GM21360 (cell line): ENCODE measurements around the gene ZSWIM4.

Source experiments
- ATAC-seq: cut with Tn5 transposase; IDR thresholded peaks from one replicate; pipeline ENCODE4 v1.9.1; 2021; ENCODE audit warnings: mild to moderate bottlenecking, moderate library complexity; ENCODE audit not compliant: unreplicated experiment

Gene ZSWIM4

GRCh38 chr19:13830741-13831536, 35.7 kb downstream of the ZSWIM4 start:
- no peak for ATAC-seq

- no peak for ATAC-seq
Observed at GRCh38 chr19:13831537-13832467, 36.6 kb downstream of the ZSWIM4 start.

- peak; percentile 68 for ATAC-seq
Observed at GRCh38 chr19:13833330-13834243, 38.3 kb downstream of the ZSWIM4 start.

DNA sequence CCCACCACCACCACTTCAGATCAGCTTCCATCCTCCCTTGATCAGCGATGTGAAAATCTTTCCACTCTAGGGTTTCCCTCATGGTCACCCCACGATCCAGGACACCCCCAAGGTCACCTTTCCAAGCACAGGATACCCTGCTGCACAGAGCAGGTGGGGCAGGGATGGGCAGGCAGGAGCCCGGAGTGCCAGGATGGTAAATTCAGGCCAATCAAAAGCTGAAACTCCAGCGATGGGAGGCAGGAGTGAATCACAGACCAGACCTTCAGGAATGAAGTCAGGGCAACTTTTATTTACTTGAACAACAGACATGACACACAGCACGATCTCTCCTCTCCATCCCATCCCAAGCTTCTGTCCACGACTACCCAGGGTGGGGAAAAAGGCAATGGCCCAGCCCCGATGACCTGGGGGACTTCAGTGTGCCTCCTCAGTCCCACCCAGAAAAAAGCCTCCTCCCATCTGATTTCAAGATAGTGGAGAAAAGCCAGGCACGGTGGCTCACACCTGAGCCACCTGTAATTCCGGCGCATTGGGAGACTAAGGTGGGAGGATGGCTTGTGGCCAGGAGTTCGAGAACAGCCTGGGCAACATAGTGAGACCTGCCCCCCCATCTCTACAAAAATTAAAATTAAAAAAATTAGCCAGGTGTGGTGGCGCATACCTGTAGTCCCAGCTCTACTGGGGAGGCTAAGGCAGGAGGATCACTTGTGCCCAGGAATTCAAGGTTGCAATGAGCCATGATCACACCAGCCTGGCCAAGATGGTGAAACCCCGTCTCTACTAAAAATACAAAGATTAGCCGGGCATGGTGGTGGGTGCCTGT, 39.2 kb downstream of the ZSWIM4 start:
- no peak for ATAC-seq

- ATAC-seq: no peak
Observed at GRCh38 chr19:13835791-13836723, 40.8 kb downstream of the ZSWIM4 start.

- ATAC-seq: no peak
Observed at GRCh38 chr19:13838435-13839129, 43.3 kb downstream of the ZSWIM4 start.

GRCh38 chr19:13839130-13839937, 44.1 kb downstream of the ZSWIM4 start:
- peak; percentile 33 for ATAC-seq

- ATAC-seq: no peak
Observed at GRCh38 chr19:13839938-13840304, 44.7 kb downstream of the ZSWIM4 start.

DNA sequence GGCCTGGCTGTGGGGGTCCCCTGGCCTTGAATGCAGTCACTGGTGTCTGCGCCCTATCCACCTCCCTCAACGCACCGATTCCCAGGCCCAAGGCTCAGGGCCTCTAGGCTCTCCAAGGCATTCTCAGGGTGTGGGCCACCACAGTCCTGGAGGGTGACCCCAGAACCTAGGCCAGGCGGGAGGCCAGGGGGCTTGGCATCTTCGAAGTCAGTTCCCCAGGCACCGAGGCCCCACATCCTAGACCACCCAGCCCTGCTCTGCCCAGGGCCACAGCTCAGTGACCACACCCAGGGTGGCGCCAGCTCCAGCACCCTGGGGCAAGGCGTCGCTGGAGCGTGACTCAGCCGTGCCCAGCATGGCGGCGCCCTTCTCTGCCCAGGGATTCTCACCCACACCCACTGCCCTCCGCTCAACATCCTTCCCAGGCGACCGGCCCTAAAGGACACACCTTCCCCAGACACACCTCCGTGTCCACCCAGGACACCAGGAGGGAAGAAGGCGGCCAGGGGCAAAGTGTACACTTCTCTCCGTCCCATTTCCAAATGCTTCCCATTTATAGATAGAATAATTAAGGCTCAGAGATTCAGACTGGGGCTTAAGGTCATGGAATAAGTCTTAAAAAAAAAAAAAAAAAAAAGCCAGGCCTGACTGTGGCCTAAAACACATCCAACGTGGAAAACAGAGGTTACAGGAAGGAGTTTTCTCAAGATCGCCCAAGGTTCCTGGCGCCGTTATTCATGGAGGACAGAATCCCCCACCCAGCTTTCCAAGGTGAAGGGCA, 45.3 kb downstream of the ZSWIM4 start:
- no peak for ATAC-seq

GRCh38 chr19:13841086-13841961, 46.1 kb downstream of the ZSWIM4 start:
- ATAC-seq: no peak

DNA sequence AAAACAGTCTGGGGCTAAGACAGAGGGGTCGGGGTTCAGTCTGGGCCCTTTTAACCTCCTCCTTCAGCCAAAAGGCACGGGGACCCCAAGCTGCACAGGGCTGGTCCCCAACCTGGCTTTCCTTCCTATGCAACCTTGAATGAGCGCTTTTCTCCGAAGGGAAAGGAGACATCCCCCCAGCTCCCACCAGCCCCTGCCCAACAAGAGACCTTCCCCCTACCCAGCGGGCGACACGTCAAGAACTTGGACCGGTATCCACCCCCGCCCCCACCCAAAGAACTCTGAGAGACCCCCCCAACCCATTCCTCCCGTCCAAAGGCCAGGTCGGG, 46.7 kb downstream of the ZSWIM4 start:
- no peak for ATAC-seq

- no peak for ATAC-seq
Observed at GRCh38 chr19:13842291-13843103, 47.3 kb downstream of the ZSWIM4 start.

GRCh38 chr19:13843104-13843921, 48.1 kb downstream of the ZSWIM4 start:
- no peak for ATAC-seq

GRCh38 chr19:13844130-13844631, 48.9 kb downstream of the ZSWIM4 start:
- no peak for ATAC-seq
